Kidney (tissue), 14 donors: ENCODE data around the gene PHF21B. TPM values are rescaled to one million over a fixed set of nuclear protein-coding genes. Genes with fewer than 3 reads are reported as not detected.
A peak's percentile ranks its signal among the peaks of the same experiment; 100 is the strongest.

Experiments
- DNase-seq, 5 donors: peaks; one replicate each; pipeline ENCODE4 v3.0.0-alpha.2; 2013 to 2020
- FAIRE-seq: peaks from 2 replicates; lab custom pipeline; 2012; peaks lifted over from hg19 to GRCh38; lab: Jason Lieb, UNC
- H3K27ac ChIP-seq, 2 donors: one replicate each; pipeline ENCODE4 v1.7.0; 2013; ENCODE audit warnings: low read depth in 2 of 2, low read length in 2 of 2, inconsistent platforms in 1 of 2
- H3K27me3 ChIP-seq: one replicate; pipeline ENCODE4 v1.7.1; 2013; ENCODE audit warnings: low read length, inconsistent platforms; ENCODE audit not compliant: control insufficient read depth, insufficient read depth
- H3K36me3 ChIP-seq, 3 donors: one replicate each; pipeline versions ENCODE4 v1.7.0 to v1.7.1; 2013; ENCODE audit warnings: low read length in 3 of 3, control low read depth in 1 of 3, inconsistent platforms in 1 of 3; ENCODE audit not compliant: insufficient read depth in 3 of 3, control insufficient read depth in 2 of 3
- H3K4me1 ChIP-seq, 3 donors: one replicate each; pipeline versions ENCODE4 v1.7.0 to v1.7.1; 2013; ENCODE audit warnings: low read length in 3 of 3, inconsistent platforms in 1 of 3, low read depth in 1 of 3; ENCODE audit not compliant: control insufficient read depth in 2 of 3, insufficient read depth in 2 of 3
- H3K4me3 ChIP-seq, 3 donors: one replicate each; pipeline versions ENCODE4 v1.7.0 to v1.8.1; 2013; ENCODE audit warnings: low read length in 3 of 3, control low read depth in 1 of 3, inconsistent platforms in 1 of 3
- H3K9ac ChIP-seq, 3 donors: one replicate each; pipeline versions ENCODE4 v1.7.0 to v1.7.1; 2013; ENCODE audit warnings: low read length in 3 of 3, control low read depth in 1 of 3, inconsistent platforms in 1 of 3
- H3K9me3 ChIP-seq, 3 donors: one replicate each; pipeline versions ENCODE4 v1.7.0 to v1.7.1; 2013; ENCODE audit warnings: low read length in 3 of 3, control low read depth in 1 of 3, inconsistent platforms in 1 of 3; ENCODE audit not compliant: control insufficient read depth in 2 of 3, insufficient read depth in 1 of 3
- CTCF ChIP-seq: IDR thresholded peaks from 3 replicates; pipeline ENCODE4 v1.5.1; 2012; ENCODE audit warnings: mild to moderate bottlenecking, moderate library complexity, borderline replicate concordance; ENCODE audit not compliant: insufficient read depth; ENCODE audit errors: extremely low read depth
- intact Hi-C: fragments of 100-400 bp; cut with DNase I; formaldehyde crosslinking; loops from one replicate; pipeline ENCODE4 v1.11.1; 2022
- polyA plus RNA-seq: library from polyadenylated mRNA; stranded (reverse); fragments of 350-450 nt; fragmentation: Illumina TruSeq; extraction: RNeasy Lipid Tissue Mini Kit (QIAGEN cat#74804); gene quantifications from one replicate; pipeline ENCODE4 v1.2.3, GENCODE V29; 2014; ENCODE audit warnings: low read depth, low replicate concordance; ENCODE audit not compliant: insufficient read depth
- total RNA-seq: library from RNA; stranded (reverse); fragmentation: NEBNext Ultra II Directional; extraction: Animal tissue kit (Norgen Biotek cat#: 25700); gene quantifications from one replicate; pipeline ENCODE4 v1.2.1, GENCODE V29; 2021
- donor health status: control.
- donor health status: control.
- donor health status: control.
- donor health status: control.
- donor health status: control.
- donor health status: DM: yes; HTN: yes; CAD: no.
- donor health status: Normal renal cell carcinoma (clear cell type).

Gene PHF21B
- total and polyA plus RNA-seq, 2 donors from 2014 or later, result 1.1 to 2.8 TPM

- Histone ChIP-seq H3K4me3 (no peak overlapping the region), H3K4me1 (no peaks in the 10 kb centered on the region), H3K36me3 (no peaks in the 10 kb centered on the region), H3K27me3 (no peaks in the 10 kb centered on the region), H3K9me3 (no peaks in the 10 kb centered on the region), H3K9ac (no peak overlapping the region), H3K27ac (no peak overlapping the region)
- TF ChIP-seq CTCF, result no peak
- intact Hi-C loops, result no loop called here
- FAIRE-seq (no peak), DNase-seq (peak in 1 of 5 donors; percentile 68)
Measured at GRCh38 chr22:44845796-44846720, 163.7 kb downstream of the PHF21B start.

- no peak overlapping the region for H3K9ac ChIP-seq
- no peak overlapping the region for H3K4me3 ChIP-seq
- H3K27me3 ChIP-seq, result no peaks in the 10 kb centered on the region
- DNase-seq (peak in 1 of 5 donors; percentile 65), FAIRE-seq (no peak)
- TF ChIP-seq CTCF, result no peak
- no peaks in the 10 kb centered on the region for H3K9me3 ChIP-seq
- no peaks in the 10 kb centered on the region for H3K36me3 ChIP-seq
- no peaks in the 10 kb centered on the region for H3K4me1 ChIP-seq
- H3K27ac ChIP-seq, result no peak overlapping the region
- intact Hi-C loops, result no loop called here
Measured at GRCh38 chr22:44845191-44845590, 164.6 kb downstream of the PHF21B start.

DNA sequence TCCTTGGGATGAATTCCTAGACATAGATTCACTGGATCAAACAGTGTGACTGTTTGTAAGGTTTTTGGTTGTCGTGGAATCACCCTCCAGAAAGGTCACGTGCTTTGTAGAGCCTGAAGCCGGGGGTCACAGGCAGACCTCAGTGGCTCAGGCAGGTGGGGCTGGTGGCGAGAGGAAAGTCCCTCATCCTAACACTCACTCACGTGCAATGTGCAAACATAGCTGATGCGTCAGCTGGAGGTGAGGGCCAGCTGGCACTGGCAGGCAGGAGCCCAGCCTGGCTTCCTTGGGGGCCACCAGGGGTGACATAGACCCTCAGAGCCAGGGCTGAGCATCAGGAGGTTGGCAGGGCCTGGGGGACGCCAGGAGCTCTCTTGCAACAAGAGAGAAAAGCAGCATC lies 167.4 kb downstream of the PHF21B start:
- Histone ChIP-seq H3K9me3 (no peaks in the 10 kb centered on the region), H3K4me3 (no peak overlapping the region), H3K36me3 (peaks cover 0 to 3% (median 0%) of the 10 kb centered on the region in 3 donors), H3K27me3 (no peaks in the 10 kb centered on the region), H3K9ac (no peak overlapping the region), H3K4me1 (no peaks in the 10 kb centered on the region), H3K27ac (no peak overlapping the region)
- intact Hi-C loops, result no loop called here
- TF ChIP-seq CTCF, result no peak
- DNase-seq, result peak in 1 of 5 donors; percentile 30
- no peak for FAIRE-seq
